Thyroid gland (tissue), 4 donors: Measurements from ENCODE around the gene LZTS2.

Source experiments
- CTCF ChIP-seq, 6 experiments: fragments of 200-600 bp in 3 of 6; fragments of 450-650 bp in 3 of 6; sonication (generic) in 3 of 6; IDR thresholded peaks; one replicate each; pipeline ENCODE4 v1.5.1; 2016 to 2019; ENCODE audit warnings: antibody characterized with exemption in 6 of 6, mild to moderate bottlenecking in 2 of 6, inconsistent platforms in 1 of 6, moderate library complexity in 1 of 6
- POLR2A ChIP-seq, 2 donors: fragments of 450-650 bp; IDR thresholded peaks; one replicate each; pipeline ENCODE4 v1.6.1; 2017; ENCODE audit warnings: antibody characterized with exemption in 2 of 2, mild to moderate bottlenecking in 2 of 2, moderate library complexity in 1 of 2

- TF ChIP-seq CTCF (IDR thresholded peaks at IDR 0.05) = no peak
- TF ChIP-seq POLR2A (IDR thresholded peaks at IDR 0.05) = no peak
Observed at GRCh38 chr10:101035314-101035713, 35.7 kb downstream of the LZTS2 start.
